GM12892 (cell line): ENCODE data around the gene TMEM225.

Experiments
- POLR2A ChIP-seq: IDR thresholded peaks from 2 replicates; pipeline ENCODE4 v1.6.1; 2011; ENCODE audit warnings: low read depth, low read length, control low read depth
- POLR2AphosphoS5 ChIP-seq: IDR thresholded peaks from 2 replicates; pipeline ENCODE4 v1.6.1; 2011; ENCODE audit warnings: low read depth, low read length, control low read depth
- TAF1 ChIP-seq: IDR thresholded peaks from 2 replicates; pipeline ENCODE4 v1.6.1; 2011; ENCODE audit warnings: low read depth, mild to moderate bottlenecking, control low read depth, low read length, borderline replicate concordance

- no peak for TF ChIP-seq POLR2A
- TF ChIP-seq TAF1, result no peak
- TF ChIP-seq POLR2AphosphoS5, result no peak
Measured at GRCh38 chr11:123853038-123853437, 32.4 kb downstream of the TMEM225 start.
